Measurements from ENCODE around the gene IRX4.

Gene IRX4

DNA sequence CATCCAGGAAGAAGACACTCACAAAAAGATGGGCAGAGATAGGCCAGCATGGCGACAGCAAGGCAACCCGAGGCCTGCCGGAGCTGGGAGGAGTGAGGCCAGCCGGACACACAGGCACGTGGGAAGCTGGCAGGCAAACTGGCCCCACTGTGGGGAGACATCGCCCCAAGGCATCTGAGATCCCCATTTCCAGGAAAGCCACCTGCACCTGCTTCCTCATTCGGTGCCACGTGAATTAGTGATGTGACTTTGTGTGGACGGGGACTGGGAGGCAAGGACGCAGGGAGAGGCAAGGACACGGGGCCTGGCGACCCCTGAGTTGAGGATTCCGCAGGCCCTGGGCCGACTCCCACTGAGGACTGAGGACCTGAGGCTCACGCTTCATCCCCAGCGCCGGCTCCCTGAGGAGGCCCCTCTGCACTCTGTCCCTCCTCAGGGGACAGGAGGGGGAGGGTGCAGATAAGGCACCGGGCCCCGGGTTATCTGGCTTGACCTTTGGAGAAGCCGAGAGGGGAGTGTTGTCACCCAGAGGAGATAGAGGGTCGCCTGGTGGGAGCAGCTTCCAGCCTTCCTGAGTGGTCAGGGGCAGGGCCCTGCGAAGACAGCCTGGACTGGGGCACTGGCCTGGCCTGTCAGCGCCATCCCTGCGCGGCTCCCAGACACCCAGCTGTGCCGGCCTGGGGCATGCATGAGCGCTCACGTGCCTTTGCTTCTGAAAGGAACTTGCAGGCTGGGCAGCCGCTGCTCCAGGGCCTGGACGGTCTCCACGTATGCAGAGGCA, 41.8 kb downstream of the IRX4 start:
- no peak for DNase-seq

DNA sequence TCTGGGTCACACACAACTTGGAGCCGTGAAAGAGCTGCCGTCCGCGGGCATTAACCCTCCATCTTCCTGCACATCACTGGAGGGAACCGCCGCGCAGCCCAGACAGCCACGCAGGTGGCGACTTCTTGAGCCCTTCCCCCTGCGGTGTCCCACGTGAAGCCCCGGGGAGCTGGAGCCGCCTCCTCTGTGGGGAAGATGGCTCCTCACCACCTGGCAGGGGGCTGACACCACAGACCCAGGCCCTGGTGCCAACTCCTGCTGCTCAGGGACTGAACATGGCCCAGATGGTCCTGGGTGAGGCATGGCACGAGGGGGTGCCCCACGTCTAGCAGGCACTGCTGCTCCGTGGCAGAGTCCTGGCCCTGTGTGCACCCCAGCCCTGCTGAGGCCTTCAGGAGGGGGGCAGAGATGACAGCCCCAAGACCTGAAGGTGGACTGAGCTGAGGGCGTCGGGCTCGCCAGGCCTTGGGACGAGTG, 42.6 kb downstream of the IRX4 start:
- DNase-seq, result no peak

DNA sequence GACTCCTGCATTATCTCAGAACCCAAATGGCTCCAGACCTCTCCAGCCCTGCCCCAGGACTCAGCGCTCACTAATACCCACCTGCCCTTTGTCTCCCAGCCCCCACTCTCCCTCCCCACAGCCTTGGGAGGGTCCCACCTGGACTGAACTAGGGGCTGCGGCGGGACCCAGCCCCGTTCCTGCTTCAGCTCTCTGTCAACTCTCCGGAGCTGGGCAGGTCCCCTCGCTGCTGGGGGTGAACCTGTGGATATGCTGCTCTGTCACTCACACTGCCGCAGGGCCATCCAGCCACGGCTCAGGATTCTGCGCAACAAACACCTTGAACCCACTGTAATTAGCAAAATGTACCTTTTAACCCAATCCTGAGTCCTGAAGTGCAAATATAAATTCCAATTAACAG, 44.7 kb downstream of the IRX4 start:
- no peak for DNase-seq

DNA sequence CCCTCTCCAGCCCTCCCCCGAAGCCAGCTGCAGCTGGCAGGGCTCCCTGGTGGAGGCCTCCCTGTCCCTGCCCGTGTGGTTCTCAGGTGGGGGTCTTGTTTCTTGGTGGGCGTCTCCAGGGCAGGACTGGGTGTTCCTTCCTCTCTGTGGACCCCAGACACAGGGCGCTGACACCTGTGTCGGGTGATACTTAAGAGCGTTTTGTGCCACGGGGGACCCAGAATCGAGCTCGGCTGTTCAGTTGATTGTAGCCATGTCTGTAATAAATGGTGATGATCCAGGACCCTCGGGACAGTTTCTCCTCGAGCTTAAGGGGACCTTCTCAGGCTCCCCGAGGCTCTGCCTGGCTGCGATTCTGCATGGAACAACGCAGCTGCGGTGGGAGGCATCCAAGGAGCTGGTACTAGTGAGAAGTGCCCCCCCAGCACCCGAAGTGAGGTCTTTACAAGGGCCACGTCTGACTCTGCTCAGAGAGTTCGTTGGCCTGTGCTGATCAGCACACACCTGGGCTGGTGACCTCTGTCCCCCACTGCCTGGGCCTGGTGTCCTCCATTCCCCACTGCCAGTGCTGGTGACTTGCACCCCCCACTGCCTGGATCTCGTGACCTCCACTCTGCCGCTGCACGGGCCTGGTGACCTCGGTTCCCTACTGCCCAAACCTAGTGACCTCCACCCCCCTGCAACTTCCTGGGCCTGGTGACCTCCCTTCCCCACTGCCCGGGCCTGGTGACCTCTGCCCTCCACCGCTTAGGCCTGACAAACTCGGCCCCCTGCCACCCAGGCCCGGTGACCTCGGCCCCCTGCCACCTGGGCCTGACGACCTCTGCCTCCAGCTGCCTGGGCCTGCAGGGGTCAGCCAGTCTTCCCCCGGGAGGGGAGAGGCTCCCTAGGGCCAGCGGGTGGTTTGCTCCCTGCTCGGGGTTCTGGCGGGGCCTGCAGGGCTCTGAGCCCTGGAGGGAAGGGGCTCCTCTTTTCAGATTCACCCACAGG, 45.5 kb downstream of the IRX4 start:
- DNase-seq, result no peak

DNA sequence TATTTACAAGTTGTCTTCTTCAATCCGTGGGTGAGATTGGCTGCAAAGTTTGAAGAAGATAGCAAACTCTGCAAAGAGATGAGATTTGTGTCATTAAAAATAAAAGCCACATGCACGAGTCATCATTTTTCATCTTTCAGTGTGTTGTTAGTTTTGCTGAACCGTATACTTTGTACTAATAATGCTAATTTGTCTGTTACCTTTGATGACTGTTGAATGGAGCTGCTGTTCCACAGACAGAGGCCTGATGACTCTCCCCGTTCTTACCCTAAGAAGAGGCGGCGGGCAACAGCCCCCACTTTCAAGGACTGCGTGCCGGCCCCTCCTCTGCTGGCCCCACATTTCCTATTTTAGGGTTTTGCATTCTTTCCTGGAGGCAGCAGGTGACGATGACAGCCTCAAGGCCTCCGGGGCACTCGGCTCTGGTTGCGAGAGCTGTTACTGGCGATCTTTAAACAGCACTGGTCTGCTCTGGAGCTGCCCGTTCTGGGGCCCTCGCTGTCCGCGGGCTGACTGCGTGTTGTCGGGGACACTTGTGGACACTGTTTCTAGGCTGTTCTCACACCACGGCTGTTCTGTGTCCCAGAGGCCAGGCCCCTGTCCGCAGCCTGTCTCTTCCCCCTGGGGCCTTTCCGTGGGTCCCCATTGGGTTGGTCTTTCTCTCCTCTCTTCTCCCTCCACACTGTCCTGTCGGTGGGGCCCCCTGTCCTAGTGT, 46.4 kb downstream of the IRX4 start:
- DNase-seq, result no peak

DNA sequence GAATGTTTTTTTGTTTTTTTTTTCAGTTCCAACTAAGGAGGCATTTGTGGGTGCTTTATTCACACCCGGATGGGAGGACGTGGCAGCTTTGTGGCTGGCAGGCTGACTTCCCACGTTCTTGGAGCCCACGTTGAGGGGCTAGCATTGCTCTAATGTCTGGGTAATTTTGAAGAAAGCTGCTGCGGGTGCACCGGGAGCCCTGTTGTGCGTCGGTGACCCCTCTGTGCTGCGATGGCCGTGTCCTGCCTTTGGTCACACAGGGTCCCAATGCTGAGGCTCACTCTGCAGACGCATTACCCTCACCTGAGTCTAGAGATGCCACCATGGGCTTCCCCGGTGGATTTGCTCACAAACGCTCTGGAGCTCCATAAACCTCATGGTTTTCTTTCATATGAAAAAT, 47.3 kb downstream of the IRX4 start:
- no peak for DNase-seq

DNA sequence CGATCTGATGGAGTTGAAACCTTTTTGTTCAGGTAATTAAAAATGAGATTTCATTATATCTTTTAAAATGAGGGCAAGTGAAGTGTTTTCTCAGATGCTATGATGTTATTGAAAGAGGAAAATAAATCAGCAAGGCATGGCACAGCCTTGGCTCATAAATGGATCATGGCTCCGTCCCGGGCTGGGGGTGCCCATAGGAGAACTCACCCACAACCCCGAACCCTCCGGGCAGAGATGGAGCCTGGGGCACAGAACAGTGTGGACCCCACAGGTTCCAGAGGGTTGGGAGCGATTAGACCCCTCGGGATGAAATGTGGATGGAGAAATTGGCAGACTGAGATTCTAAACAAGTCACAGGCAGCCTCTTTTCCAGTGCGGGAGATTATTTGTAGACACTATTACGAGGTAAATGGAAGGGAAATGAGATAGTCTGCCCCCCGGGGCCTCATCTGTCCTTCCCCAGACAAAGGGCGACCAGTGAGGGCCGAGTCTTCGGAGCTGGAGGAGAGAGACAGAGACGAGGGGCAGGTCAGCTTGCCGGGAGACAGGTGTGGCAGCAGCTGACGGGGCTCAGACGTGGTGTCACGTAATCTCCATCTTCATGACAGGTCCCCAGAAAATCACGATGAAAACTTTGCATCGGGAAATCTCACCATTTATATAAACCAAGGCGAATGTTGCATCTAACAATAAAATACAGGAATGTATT, 47.9 kb downstream of the IRX4 start:
- DNase-seq, result no peak

DNA sequence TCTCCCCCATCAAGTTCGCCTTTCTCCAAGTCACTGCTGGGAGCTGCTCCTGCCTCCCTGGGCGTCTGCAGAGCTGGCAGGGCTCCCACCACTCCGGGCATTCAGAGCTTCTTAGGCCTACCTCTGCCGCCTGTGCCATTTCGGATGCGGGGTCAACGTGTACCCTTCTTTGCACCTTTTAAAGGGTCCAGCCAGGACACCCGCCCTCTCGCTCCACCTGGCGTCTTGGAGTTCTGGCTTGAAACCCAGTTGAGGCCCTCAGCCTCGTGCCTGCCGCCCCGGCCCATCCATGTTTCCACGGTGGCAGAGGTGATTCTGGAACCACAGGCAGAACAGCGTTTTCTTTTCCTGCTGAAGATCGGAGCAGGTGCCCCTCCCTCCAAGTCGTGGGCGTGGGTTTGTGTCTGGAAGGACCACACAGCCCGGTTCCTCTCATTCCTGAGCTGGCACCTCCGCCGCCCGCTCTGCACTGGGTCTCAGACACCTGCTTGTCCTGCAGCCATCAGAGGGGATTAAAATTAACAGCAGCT, 48.6 kb downstream of the IRX4 start:
- DNase-seq, result no peak

DNA sequence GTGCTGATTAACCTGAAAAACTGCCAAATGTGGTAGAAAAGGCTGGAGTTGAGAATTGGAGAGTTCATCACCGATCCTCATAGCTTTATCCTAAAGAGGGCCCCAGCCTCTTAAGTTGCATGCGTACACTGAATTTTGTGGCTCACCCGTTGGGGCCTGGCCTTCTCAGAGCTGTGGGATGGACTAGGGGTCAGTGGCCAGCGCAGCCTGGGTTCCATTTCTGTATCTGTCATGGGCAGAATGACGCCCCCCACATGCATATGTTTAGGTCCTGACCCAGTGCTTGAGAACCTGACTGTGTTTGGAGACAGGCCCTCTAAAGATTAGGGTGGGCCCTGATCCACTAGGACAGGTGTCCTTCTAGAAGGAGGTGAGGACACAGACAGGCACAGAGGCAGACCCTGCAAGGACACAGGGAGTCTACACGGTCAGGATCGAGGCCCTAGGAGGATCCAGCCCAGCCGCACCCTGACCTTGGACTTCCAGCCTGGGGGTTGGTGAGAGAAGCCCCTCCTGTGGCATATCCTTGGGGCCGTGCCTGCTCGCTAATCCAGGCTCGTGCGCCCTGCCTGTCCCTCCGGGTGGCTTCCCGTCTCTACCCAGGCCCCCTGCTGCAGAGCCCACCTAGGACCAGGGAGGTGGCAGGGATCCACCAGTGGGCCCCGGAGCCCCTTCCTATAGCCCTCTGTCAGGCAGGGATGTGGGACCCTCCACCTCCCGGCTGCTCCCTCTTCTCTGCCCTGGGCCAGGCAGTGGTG, 49.3 kb downstream of the IRX4 start:
- no peak for DNase-seq

DNA sequence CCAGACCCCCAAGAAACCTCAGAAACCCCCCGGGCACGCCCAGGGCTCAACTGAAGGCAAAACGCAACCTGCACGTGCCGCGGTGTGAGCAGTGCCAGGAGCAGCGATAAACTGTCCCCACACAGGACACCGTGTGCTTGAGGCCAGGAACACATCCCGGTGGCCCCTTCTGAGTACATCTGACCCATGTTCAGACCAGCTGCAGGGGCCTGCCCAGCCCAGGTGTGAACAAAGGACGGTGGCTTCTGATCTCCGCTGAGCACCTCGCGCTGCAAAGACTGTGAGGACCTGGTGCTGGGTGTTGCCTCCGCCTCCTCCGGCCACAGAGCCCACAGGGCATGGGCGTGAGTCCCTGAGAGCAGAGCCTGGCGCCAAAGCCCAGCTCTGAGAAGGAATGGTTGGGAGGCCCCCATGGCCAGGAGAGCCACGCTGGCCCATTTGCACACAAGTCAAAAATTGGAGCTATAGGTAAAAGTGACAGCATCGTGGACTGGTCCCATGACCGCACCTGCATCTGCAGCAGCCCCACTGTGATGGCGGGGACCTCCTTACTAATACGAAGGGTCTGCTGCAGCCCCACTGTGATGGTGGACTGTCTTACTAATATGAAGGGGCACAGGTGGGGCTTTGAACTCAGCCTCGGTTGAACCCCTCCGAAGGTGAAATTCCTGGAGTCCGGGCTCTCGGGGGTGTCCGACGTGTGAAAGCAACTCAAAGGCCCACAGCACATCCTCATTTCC, 50.0 kb downstream of the IRX4 start:
- no peak for DNase-seq

DNA sequence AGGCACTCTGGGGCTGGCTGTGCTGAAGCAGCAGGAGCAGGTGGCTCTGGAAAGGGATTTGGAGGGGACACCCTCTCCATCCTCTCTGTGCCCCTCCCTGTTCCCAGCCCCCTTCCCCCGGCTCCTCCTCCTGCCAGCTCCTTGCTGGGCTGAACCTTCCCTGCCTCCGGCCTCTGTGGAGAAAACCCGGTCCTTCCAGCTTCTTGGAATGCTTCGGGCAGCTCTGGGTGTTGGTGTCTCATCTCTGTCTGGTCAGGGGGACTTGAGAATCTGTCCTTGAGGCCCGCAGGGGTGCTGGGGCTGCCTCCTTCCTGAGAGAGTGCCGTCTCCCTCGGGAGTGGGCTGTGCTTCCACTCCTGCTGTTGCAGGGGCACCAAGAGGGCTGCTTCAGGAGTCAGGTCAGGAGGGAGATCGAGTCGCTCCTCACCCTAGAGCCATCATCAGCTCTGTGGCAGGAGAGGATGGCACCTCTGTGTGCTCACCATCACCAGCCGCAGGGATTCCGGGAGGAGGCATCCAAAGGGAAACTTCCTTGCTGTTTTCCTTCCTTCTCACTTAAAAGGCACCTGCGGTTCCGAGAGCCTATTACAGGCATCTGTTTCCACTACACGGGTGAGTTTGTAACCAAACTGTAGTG, 50.9 kb downstream of the IRX4 start:
- DNase-seq, result no peak

DNA sequence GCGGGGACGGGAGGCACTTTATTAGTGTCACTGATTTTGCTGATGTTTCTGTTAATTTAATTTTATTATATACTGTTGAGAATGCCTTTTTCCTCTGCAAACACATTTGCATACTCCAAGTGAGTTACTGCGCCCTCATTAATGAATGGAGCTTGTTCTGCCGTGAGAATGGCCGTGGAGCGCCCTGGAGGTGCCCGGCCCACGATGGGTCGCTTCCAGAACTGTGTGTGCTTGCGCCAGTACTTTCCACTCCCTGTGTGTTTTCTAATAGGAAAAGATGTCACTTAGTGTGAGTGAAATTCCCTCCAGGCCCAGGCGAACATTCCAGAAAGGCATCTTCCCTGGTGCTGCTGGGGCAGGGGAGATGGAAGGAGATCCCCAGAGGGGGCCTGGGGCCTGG, 51.5 kb downstream of the IRX4 start:
- no peak for DNase-seq

DNA sequence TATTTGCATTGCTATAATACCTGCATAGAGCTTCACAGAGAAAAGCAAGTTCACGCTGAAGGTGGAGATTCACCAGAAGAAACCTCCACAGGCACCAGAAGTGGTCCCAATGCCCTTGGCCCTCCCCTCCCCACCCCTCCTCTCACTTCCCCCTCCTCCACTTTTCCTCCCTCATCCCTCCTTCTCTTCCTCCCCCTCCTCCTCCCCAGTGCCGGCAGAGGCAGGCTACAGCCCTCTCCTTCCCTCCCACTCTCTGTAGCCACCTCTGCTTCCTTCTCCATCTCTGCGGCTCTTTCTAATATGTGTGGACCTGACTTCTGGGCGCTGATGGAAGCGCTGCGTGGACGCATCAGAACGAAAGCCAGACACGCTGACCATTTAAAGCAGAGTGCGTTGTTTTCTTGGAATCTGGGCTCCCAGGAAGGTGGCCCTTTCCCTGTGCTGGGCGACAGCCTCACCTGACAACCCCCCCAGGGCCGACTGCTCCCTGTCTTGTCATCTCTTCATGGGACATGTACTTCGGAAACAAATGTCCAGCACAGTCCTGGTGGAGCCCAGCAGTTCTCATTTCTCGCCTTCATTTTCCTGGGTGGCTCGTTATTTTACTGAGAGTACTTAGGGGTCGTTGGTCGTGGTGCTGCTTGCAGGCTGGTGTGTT, 52.0 kb downstream of the IRX4 start:
- no peak for DNase-seq

DNA sequence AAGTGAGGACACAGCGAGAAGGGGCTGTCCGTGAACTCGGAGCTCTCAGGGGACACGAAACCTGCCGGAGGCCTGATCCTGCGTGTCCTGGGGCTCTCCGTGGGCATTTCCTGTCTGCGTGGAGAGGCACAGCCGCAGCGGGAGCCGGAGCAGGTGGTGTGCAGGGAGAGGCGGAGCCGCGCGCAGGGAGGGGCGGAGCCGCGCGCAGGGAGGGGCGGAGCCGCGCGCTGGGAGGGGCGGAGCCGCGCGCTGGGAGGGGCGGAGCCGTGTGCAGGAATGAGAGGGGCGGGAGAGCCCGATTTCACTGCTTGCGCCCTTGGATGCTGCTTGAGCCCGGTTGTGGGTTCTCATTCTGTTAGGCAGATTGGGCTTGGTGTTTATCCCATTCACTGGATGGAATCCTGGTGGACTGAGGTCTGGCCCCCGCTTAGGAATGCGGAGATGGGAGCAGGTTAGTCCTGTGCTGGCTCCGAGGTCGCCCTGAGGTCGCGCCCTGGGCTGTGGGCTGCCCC, 54.8 kb downstream of the IRX4 start:
- no peak for DNase-seq

Measured in hypothalamus (tissue), 51 donors.